Epidermal melanocyte (primary cell): Measurements from ENCODE around the gene LYPD6.
"Not testable (repeated sequence)": the region's sequence is repeated elsewhere in the genome, so short reads cannot be mapped to it uniquely, and the experiment has no call there.

Experiments
- DNase-seq: peaks from one replicate; pipeline ENCODE4 v3.0.0; 2011; ENCODE audit warnings: low spot score; ENCODE audit not compliant: insufficient read length

The LYPD6 gene

GRCh38 chr2:149449017-149449416 is 118.6 kb downstream of the LYPD6 start:
- no peak for DNase-seq

- DNase-seq = no peak
These were observed 121.2 kb downstream of the LYPD6 start for GRCh38 chr2:149451417-149452165.

DNA sequence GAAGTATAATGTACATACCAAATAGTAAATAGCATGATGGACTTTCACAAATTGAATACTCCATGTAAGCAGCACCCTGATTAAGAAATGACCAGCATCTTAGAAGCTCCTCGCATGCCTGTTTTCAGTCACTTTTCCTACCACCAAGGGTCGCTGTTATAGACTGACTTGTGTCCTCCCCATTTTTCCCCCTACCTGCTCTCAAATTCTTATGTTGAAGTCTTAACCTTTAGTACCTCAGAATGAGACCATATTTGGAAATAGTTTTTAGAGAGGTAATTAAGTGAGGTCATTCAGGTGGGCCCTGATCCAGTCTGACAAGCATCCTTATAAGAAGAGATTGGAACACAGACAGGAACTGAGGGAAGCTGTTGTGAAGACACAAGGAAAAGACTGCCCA is 125.9 kb downstream of the LYPD6 start:
- DNase-seq = no peak

DNA sequence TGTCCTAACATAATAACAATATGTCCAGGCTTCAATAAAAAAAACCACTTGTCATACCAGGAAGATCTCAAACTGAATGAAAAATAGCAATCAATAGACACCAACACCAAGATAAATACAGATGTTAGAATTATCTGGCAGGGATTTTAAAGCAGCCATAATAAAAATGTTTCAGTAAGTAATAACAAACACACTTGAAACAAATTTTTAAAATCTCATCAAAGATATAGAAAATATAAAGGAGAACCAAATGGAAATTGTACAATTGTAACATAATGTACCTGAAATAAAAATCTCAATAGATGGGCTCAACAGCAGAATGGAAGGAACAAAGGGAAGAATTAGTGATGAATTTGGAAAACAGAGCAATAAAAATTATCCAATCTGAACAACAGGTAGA is 128.1 kb downstream of the LYPD6 start:
- no peak for DNase-seq

- no peak for DNase-seq
These were observed 133.1 kb downstream of the LYPD6 start for GRCh38 chr2:149463328-149464002.

- DNase-seq = no peak
These were observed 134.0 kb downstream of the LYPD6 start for GRCh38 chr2:149464396-149464795.

DNA sequence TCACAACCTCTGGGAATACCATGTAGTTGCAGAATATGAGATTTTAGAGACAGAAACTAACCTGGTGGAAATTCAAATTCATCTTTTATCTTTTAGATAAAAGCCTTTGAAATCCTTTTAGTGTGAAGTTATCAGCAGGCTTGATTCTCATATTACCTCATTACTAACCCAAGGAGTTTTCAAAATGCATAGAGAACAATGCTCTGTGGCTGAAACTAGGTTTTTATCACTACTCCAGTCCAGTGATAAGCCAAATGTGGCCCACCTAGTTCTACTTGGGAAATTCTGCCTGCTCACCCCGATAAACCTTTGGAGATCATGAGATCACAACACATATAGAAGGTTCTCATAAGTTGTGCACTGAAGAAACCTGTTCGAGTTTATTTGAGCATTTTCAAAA is 135.5 kb downstream of the LYPD6 start:
- no peak for DNase-seq

DNA sequence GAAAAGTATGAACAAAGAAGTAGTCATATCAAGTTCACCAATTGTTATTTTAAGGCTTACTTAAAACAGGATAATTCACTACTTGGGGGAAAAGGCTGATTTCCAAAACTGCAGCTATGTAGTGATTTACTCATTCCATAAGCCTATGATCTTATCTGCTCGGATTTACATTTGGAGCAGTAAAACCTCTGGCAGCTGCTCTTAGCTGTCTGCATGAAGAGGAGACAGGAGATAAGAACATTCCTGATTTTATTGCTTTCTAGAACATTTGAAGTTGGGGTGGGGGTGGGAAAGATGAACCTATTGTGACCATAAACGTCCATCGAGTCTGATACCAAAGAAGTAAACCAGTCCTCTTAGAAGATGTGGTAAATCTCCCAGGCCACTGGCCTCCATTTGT is 136.2 kb downstream of the LYPD6 start:
- no peak for DNase-seq

DNA sequence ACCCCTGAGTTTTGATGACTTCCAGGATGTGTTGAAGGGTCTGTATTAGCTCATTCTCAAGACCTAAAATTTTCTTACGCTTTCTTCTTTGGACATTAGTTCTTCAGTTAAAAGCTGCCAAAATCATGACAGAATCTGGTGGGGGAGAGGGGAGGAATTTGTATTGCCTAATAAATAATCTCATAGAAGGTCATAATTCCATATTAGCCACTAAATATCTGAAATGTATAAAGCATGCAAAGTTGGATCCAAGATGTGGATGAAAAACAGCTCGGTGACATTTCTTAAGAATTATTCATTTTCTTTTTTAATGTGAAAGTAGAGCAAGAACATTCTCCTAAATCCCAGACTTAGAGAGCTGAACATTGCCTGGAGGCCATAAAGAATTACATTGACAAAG is 137.0 kb downstream of the LYPD6 start:
- no peak for DNase-seq

DNA sequence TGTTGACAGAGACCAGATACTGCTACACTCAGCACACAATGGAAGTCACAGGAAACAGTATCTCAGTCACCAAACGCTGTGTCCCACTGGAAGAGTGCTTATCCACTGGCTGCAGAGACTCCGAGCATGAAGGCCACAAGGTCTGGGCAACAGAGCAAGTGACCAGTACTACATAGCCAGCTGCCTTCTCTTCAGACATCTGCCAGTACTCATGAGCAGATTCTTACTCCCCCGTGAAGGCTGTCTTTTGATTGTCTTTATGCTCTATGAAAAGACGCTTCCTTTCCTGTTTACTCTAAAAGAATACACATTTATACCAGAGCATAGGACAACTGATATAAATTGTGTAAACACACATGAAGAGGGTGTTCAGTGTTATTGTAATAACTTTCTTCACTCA is 138.2 kb downstream of the LYPD6 start:
- no peak for DNase-seq

- no peak for DNase-seq
These were observed 139.7 kb downstream of the LYPD6 start for GRCh38 chr2:149470046-149470445.

- no peak for DNase-seq
These were observed 142.0 kb downstream of the LYPD6 start for GRCh38 chr2:149472413-149472812.

- DNase-seq = no peak
These were observed 142.7 kb downstream of the LYPD6 start for GRCh38 chr2:149473068-149473467.

- no peak for DNase-seq
These were observed 143.1 kb downstream of the LYPD6 start for GRCh38 chr2:149473521-149473920.

DNA sequence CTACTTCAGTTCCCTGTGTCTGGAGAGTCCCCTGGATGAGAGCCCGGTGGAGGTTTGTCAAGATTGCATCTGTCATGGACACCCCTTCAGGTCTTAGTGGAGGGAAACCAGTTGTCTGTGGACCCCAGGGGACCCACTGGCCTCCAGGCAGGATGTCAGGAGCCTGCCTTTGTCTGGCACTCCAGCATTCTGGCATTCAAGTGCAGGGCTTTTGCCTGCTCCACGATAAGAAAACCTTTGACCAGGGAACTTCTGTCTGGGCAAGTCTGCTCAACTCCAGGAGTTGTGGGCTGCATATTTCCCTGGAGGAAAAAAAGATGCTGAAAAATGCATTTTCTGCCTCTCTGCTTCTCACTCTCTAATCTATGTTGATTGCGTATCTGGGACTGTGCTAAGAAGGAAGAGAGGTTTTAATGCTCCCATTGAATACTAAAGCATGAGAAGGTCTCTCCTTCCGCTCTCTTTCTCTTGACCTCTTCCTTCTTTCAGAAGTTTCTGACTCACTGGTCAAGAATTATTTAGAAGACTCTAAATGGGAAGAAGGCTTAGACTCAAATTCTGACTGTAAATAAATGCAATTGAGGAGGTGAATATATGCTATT is 152.7 kb downstream of the LYPD6 start:
- DNase-seq = no peak

DNA sequence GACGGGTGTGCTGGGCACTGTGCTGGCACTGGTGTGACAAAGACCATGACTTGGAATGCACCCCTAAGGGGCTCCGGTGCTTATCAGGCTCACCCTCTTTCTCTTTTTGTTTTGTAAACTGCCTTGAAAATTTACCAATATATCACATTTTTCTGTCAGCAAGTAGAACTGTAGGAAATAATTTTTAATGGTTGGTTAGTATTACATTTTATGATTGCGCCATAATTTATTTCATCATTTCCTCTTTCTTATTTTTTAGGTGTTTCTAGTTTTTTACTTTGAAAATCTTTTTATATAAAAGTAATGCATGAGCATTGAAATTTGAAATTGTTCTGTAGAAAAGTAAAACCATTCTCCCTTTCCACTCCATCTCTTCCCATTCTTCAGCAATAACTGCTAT is 156.3 kb downstream of the LYPD6 start:
- no peak for DNase-seq

- DNase-seq = no peak
These were observed 156.8 kb downstream of the LYPD6 start for GRCh38 chr2:149487189-149487588.

GRCh38 chr2:149488706-149489440 is 158.5 kb downstream of the LYPD6 start:
- no peak for DNase-seq

GRCh38 chr2:149489452-149489851 is 159.1 kb downstream of the LYPD6 start:
- DNase-seq = no peak

DNA sequence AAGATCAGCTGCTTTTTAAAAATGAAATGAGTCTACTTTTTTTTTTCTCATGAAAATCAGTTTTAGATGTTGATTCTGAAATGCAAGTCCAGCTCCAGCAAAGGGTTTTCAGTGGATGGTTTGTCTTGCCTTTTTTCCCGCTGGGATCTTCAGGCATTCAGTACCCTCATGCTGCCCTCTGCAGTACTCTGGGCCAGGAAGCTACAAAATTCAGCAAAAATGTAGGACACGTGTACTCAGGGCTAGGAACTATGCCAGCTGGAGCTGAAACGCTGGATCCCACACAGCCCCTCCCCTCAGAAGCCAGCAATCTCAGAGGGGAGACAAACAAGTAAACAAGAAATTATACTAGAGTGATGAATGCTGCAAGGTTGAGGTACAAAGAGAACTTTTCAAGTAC is 159.9 kb downstream of the LYPD6 start:
- no peak for DNase-seq

- no peak for DNase-seq
These were observed 162.5 kb downstream of the LYPD6 start for GRCh38 chr2:149492923-149493322.

DNA sequence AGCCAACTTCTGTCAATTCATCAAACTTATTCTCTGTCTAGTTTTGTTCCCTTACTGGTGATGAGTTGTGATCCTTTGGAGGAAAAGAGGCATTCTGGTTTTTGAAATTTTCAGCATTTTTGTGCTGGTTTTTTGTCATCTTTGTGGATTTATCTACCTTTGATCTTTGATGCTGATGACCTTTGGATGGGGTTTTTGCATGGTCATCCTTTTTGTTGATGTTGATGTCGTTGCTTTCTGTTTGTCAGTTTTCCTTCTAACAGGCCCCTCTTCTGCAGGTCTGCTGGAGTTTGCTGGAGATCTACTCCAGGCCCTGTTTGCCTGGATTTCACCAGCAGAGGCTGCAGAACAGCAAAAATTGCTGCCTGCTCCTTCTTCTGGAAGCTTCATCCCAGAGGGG is 168.8 kb downstream of the LYPD6 start:
- DNase-seq = not testable (repeated sequence)
